ENCODE results near the gene CENPP.

The CENPP gene

DNA sequence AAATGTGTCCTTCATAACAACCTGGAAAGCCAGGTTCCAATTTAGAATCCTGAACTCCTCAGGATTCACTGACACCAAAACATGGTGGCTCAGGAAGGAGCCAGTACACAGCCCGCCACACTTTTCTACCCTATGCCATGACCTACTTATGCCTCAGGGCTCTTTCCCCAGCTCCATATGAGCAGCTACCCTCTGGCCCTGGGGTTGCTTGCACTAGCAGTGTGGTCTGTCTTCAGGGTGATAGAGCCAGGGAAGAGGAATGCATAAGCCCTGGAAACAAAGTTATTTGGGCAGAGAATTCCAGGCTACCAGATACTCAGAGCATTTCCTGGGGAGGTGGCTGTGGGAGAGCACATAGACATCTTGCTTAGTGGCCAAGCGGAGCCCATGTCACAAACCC, 225.0 kb downstream of the CENPP start:
- no peak for DNase-seq
- no peak overlapping the region for H3K27ac ChIP-seq
- intact Hi-C loops (cut with DNase I; ENCODE audit: low total_unique reads) = no loop called here
- H3K4me3 ChIP-seq = no peak overlapping the region
- H3K36me3 ChIP-seq = no peaks in the 10 kb centered on the region
- TF ChIP-seq, protein P1, sequence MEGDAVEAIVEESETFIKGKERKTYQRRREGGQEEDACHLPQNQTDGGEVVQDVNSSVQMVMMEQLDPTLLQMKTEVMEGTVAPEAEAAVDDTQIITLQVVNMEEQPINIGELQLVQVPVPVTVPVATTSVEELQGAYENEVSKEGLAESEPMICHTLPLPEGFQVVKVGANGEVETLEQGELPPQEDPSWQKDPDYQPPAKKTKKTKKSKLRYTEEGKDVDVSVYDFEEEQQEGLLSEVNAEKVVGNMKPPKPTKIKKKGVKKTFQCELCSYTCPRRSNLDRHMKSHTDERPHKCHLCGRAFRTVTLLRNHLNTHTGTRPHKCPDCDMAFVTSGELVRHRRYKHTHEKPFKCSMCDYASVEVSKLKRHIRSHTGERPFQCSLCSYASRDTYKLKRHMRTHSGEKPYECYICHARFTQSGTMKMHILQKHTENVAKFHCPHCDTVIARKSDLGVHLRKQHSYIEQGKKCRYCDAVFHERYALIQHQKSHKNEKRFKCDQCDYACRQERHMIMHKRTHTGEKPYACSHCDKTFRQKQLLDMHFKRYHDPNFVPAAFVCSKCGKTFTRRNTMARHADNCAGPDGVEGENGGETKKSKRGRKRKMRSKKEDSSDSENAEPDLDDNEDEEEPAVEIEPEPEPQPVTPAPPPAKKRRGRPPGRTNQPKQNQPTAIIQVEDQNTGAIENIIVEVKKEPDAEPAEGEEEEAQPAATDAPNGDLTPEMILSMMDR (IDR thresholded peaks at IDR 0.05) = no peak
- H3K9me3 ChIP-seq = no peaks in the 10 kb centered on the region
- H3K27me3 ChIP-seq = no peaks in the 10 kb centered on the region
- no peaks in the 10 kb centered on the region for H3K4me1 ChIP-seq

DNA sequence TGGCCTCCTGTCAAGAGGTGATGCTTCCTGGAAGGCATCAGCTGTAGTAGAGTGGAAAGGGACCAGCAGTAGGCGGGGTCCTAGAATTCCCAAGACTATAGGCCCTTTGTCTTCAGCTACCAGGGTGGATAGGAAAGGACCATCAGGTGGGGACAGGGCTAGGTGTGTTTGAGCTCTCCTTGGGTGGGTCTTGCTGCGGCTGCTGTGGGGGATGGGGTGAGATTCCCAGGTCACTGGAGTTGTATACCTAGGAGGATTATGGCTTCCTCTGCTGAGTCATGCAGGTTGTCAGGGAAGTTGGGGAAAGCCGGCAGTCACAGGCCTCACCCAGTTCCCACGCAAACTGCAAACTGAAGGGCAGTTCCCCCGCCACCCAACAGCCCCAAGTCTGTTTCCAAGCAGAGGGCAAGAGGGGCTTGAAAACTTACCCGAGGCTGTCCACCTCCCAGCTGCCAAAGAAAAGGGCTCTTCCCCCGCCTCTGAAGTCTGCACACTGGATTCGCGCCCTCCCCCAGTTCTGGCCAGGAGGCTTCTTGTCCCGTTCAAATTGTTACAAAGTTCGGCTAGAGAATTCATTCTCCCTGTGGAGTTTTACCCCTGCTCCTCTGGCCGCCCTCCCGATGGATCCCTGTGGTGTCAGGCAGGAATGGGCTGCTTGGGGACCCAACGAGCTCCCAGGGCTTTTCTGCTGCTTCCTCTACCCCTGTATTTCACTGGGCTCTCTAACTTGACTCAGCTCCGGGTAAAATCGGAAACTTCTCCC, 233.0 kb downstream of the CENPP start:
- no peak for DNase-seq
- H3K27me3 ChIP-seq = no peaks in the 10 kb centered on the region
- peaks cover 0 to 20% (median 7%) of the 10 kb centered on the region in 4 donors for H3K4me1 ChIP-seq
- H3K36me3 ChIP-seq = no peaks in the 10 kb centered on the region
- H3K9me3 ChIP-seq = no peaks in the 10 kb centered on the region
- H3K27ac ChIP-seq = peak overlapping the region in 1 of 2 donors; percentile 15
- intact Hi-C loops (cut with DNase I; ENCODE audit: low total_unique reads) = no loop called here
- no peak overlapping the region for H3K4me3 ChIP-seq
- TF ChIP-seq, protein P1 (IDR thresholded peaks at IDR 0.05) = no peak

DNA sequence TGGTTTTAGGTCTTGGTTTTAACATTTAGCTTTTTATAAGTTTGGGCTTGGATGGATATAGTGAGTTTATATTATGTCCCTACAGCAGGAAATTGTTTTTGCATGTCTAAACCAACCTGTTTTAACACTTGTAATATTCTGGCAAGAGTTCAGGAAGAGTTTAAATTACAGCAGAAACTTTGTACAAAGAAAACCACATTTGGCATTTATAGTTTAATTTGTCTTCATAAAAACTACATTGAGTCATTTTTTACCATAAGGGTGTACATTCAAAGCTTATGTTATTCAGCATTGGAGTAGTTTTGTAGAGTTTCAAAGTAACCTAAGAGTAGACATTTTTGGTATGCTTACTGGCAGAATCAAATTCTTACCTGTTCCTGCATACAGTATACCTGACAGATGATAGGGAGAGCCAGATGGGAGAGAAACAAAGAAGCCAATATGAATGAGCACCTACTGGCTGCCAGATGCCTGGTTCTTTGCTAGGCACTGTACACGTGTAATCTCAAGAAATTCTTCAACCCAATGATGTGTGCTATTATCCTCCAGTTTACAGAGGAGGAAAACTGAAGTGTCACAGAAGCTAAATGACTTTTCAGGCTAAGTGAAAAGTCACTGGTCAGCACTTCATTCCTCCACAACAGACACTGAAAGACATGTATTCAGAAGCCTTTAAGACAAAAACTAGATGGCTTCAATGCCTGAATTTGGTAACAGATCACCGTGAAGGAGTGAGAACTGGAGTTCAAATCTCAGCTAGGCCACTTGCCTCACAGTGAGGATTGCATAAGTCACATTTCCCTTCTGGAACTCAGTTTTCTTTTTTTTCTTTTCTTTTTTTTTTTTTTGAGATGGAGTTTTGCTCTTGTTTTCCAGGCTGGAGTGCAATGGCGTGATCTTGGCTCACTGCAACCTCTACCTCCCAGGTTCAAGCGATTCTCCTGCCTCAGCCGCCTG, 235.9 kb downstream of the CENPP start:
- Histone ChIP-seq H3K27me3 (no peaks in the 10 kb centered on the region), H3K9me3 (no peaks in the 10 kb centered on the region), H3K36me3 (no peaks in the 10 kb centered on the region), H3K4me1 (peaks cover 0 to 37% (median 13%) of the 10 kb centered on the region in 4 donors), H3K27ac (no peak overlapping the region), H3K4me3 (no peak overlapping the region)
- no peak for DNase-seq
- TF ChIP-seq, protein P1 (IDR thresholded peaks at IDR 0.05) = no peak
- intact Hi-C loops (cut with DNase I; ENCODE audit: low total_unique reads) = no loop called here

DNA sequence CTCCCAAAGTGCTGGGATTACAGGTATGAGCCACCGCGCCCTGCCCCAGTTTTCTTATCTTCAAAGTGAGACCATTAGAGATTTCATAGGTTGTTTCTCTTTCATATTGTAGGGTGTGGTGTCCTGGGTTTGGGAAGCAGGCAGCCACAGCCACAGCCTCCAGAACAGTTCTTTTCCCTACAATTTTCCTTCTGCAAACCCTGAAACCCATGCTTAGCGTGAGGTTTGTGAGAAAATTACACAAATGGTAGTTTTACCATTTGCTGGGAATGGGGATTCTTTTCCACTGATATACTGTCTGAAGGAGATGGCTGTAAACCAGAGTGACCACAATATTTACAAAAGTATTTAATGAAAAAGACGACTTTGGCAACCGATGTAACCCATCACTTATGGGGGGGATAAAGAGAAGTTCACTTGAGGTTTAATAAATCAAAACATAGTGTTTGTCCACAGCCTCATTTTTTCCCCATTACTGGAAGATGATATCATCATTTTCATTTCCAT, 236.8 kb downstream of the CENPP start:
- no peak overlapping the region for H3K4me3 ChIP-seq
- no peaks in the 10 kb centered on the region for H3K36me3 ChIP-seq
- TF ChIP-seq, protein P1 (IDR thresholded peaks at IDR 0.05) = no peak
- H3K9me3 ChIP-seq = no peaks in the 10 kb centered on the region
- no peak overlapping the region for H3K27ac ChIP-seq
- DNase-seq = no peak
- no peaks in the 10 kb centered on the region for H3K27me3 ChIP-seq
- H3K4me1 ChIP-seq = peaks cover 0 to 37% (median 13%) of the 10 kb centered on the region in 4 donors
- intact Hi-C loops (cut with DNase I; ENCODE audit: low total_unique reads) = no loop called here

DNA sequence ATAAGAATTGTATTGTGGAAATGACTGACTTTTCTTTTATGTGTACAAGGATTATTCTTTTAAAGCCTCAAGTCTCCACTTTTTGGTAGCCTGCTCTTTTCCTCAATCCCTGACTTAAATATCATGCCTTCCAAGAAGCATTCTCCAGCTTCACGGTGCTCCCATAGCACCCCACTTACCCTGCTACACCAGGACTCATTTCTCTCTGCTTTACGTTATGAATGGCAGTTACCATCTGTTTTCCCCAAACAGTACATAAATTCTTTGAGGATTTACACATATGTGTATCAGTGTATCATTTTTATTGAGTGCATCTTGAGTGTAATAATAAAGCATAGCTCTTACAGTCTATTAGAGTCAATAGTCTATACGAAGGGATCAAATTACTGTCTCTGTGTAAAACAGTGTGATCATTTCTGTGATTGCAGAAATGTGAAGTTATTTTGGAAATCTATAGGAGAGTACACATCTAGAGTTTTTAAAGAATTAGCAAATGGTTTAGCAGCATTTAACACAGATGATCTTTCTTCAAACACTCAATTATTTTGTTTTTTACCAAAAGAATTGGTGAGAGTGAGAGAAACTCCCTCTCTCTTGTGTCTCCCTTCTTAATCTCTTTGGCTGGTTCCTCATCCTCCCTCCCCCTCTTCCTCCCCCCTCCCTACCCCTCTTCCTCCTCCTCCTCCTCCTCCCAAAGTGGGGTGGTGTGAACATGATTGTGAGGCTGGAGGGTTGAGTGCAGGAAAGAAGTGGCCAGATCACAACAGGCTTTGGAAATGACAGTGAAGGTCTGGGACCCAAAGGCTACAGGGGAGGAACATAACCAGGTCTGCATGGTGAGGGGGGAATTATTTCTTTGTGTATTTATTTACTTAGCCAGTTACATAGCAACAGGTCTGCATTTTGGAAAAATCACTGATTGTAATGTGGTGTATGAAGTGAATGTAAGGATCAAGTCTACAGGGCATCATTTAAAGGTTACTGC, 237.7 kb downstream of the CENPP start:
- Histone ChIP-seq H3K36me3 (no peaks in the 10 kb centered on the region), H3K9me3 (no peaks in the 10 kb centered on the region), H3K4me3 (no peak overlapping the region), H3K27me3 (no peaks in the 10 kb centered on the region), H3K4me1 (peaks cover 0 to 37% (median 13%) of the 10 kb centered on the region in 4 donors), H3K27ac (no peak overlapping the region)
- DNase-seq = no peak
- intact Hi-C loops (cut with DNase I; ENCODE audit: low total_unique reads) = no loop called here
- TF ChIP-seq, protein P1 (IDR thresholded peaks at IDR 0.05) = no peak
